ENCODE data around the gene NHLRC1.

NHLRC1 gene

DNA sequence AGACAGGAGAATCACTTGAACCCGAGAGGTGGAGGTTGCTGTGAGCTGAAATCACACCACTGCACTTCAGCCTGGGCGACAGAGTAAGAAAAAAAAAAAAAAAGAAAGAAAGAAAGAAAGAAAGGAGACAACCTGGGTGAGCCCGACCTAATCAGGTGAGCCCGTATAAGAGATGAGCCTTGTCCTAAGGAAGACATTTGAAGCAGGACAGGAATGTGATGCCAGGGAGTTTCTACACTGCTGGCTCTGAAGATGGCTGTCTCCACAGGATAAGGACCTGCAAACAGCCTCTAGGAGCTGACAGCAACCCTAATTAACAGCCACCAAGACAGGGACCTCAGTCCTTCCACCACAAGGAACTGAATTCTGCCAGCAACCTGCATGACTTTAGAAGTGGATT lies 41.9 kb downstream of the NHLRC1 start:
- Histone ChIP-seq H3F3A (ENCODE audit: low read depth) (no peaks in the 10 kb centered on the region), H4K20me1 (ENCODE audit: insufficient read depth, low read length, poor library complexity, severe bottlenecking) (no peaks in the 10 kb centered on the region), H3K4me3 (ENCODE audit: low read length, poor library complexity, severe bottlenecking) (no peak overlapping the region), H3K4me1 (ENCODE audit: insufficient read depth, low read length, poor library complexity, severe bottlenecking) (no peaks in the 10 kb centered on the region), H3K9me2 (replicated peaks; ENCODE audit: low read depth, low read length) (no peaks in the 10 kb centered on the region), H2AFZ (ENCODE audit: low read length) (no peak overlapping the region), H3K79me2 (ENCODE audit: insufficient read depth, low read length) (no peaks in the 10 kb centered on the region), H3K9ac (ENCODE audit: low read depth, low read length, poor library complexity, severe bottlenecking) (no peak overlapping the region), H3K9me3 (ENCODE audit: insufficient read depth, low read depth, low read length) (peaks cover 4% of the 10 kb centered on the region; the same call in 1 of the 2 replicates), H3K4me2 (ENCODE audit: low read depth, low read length, poor library complexity, severe bottlenecking) (no peak overlapping the region), H3K27me3 (ENCODE audit: insufficient read depth, low read length, poor library complexity, severe bottlenecking) (no peaks in the 10 kb centered on the region), H3K36me3 (ENCODE audit: insufficient read depth, low read length) (no peaks in the 10 kb centered on the region)
- TF ChIP-seq, protein P1, sequence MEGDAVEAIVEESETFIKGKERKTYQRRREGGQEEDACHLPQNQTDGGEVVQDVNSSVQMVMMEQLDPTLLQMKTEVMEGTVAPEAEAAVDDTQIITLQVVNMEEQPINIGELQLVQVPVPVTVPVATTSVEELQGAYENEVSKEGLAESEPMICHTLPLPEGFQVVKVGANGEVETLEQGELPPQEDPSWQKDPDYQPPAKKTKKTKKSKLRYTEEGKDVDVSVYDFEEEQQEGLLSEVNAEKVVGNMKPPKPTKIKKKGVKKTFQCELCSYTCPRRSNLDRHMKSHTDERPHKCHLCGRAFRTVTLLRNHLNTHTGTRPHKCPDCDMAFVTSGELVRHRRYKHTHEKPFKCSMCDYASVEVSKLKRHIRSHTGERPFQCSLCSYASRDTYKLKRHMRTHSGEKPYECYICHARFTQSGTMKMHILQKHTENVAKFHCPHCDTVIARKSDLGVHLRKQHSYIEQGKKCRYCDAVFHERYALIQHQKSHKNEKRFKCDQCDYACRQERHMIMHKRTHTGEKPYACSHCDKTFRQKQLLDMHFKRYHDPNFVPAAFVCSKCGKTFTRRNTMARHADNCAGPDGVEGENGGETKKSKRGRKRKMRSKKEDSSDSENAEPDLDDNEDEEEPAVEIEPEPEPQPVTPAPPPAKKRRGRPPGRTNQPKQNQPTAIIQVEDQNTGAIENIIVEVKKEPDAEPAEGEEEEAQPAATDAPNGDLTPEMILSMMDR (conservative IDR thresholded peaks at IDR 0.05; ENCODE audit: low read length), result no peak
- TF ChIP-seq EZH2phosphoT487 (IDR thresholded peaks at IDR 0.05; ENCODE audit: borderline replicate concordance), result no peak

DNA sequence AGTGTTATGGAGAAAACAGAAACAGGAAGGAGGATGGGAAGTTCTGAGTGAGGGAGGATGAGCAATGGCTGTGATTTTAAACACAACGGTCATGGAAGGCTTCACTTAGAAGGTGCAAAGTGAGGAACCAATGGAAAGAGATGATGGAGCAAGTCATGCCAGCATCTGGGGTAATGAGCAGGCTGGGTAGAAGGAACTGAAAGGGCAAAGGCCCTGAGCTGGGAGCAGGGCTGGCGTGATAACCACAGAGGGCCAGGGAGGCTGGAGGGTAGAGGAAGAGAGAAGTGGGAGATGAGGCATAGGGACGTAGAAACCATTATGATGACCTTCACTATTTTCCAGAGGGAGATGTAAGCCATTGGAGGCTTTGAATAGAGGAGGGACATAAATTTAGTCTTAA lies 43.6 kb downstream of the NHLRC1 start:
- Histone ChIP-seq H2AFZ (ENCODE audit: low read length) (no peak overlapping the region), H3K9me2 (replicated peaks; ENCODE audit: low read depth, low read length) (no peaks in the 10 kb centered on the region), H4K20me1 (ENCODE audit: insufficient read depth, low read length, poor library complexity, severe bottlenecking) (no peaks in the 10 kb centered on the region), H3K4me1 (ENCODE audit: insufficient read depth, low read length, poor library complexity, severe bottlenecking) (no peaks in the 10 kb centered on the region), H3K4me3 (ENCODE audit: low read length, poor library complexity, severe bottlenecking) (no peak overlapping the region), H3F3A (ENCODE audit: low read depth) (no peaks in the 10 kb centered on the region), H3K9ac (ENCODE audit: low read depth, low read length, poor library complexity, severe bottlenecking) (no peak overlapping the region), H3K27me3 (ENCODE audit: insufficient read depth, low read length, poor library complexity, severe bottlenecking) (no peaks in the 10 kb centered on the region), H3K36me3 (ENCODE audit: insufficient read depth, low read length) (no peaks in the 10 kb centered on the region), H3K79me2 (ENCODE audit: insufficient read depth, low read length) (no peaks in the 10 kb centered on the region), H3K4me2 (ENCODE audit: low read depth, low read length, poor library complexity, severe bottlenecking) (no peak overlapping the region), H3K9me3 (ENCODE audit: insufficient read depth, low read depth, low read length) (peaks cover 5% of the 10 kb centered on the region; the same call in 1 of the 2 replicates)
- no peak for TF ChIP-seq EZH2phosphoT487 (IDR thresholded peaks at IDR 0.05; ENCODE audit: borderline replicate concordance)
- TF ChIP-seq, protein P1 (conservative IDR thresholded peaks at IDR 0.05; ENCODE audit: low read length), result no peak

DNA sequence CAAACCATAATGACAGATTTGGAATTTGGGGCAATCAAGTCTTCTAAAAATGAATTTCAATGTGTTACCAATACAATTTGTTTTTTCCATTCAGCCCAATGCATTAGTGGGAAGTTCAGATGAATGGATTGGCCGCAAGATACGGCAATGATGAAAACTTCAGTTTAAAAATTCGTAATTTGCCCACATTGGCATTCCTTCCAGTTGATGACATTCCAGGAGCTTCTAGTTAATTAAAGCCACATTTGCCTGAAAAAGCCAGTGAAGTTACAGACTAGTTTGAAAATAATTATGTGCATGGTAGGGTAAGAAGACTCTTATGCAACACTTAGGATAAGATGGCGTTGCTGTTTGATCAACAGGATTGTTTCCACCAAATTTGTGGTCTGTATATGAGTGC lies 46.2 kb downstream of the NHLRC1 start:
- peaks cover 5% of the 10 kb centered on the region; the same call in 1 of the 2 replicates for H3K9me3 ChIP-seq (ENCODE audit: insufficient read depth, low read depth, low read length)
- H4K20me1 ChIP-seq (ENCODE audit: insufficient read depth, low read length, poor library complexity, severe bottlenecking), result no peaks in the 10 kb centered on the region
- no peaks in the 10 kb centered on the region for H3K9me2 ChIP-seq (replicated peaks; ENCODE audit: low read depth, low read length)
- H3F3A ChIP-seq (ENCODE audit: low read depth), result no peaks in the 10 kb centered on the region
- H3K9ac ChIP-seq (ENCODE audit: low read depth, low read length, poor library complexity, severe bottlenecking), result no peak overlapping the region
- no peak overlapping the region for H3K4me2 ChIP-seq (ENCODE audit: low read depth, low read length, poor library complexity, severe bottlenecking)
- no peak overlapping the region for H3K4me3 ChIP-seq (ENCODE audit: low read length, poor library complexity, severe bottlenecking)
- TF ChIP-seq, protein P1 (conservative IDR thresholded peaks at IDR 0.05; ENCODE audit: low read length), result no peak
- TF ChIP-seq EZH2phosphoT487 (IDR thresholded peaks at IDR 0.05; ENCODE audit: borderline replicate concordance), result no peak
- no peaks in the 10 kb centered on the region for H3K27me3 ChIP-seq (ENCODE audit: insufficient read depth, low read length, poor library complexity, severe bottlenecking)
- no peaks in the 10 kb centered on the region for H3K36me3 ChIP-seq (ENCODE audit: insufficient read depth, low read length)
- H3K79me2 ChIP-seq (ENCODE audit: insufficient read depth, low read length), result no peaks in the 10 kb centered on the region
- no peaks in the 10 kb centered on the region for H3K4me1 ChIP-seq (ENCODE audit: insufficient read depth, low read length, poor library complexity, severe bottlenecking)
- no peak overlapping the region for H2AFZ ChIP-seq (ENCODE audit: low read length)

Measured in Loucy (cell line).